GM18520 (cell line): Measurements from ENCODE around the gene TRIM24.
"Not testable (repeated sequence)": the region's sequence is repeated elsewhere in the genome, so short reads cannot be mapped to it uniquely, and the experiment has no call there.

ENCODE experiments used
- ATAC-seq: cut with Tn5 transposase; IDR thresholded peaks from one replicate; pipeline ENCODE4 v1.9.1; 2021; ENCODE audit not compliant: unreplicated experiment

TRIM24 gene

DNA sequence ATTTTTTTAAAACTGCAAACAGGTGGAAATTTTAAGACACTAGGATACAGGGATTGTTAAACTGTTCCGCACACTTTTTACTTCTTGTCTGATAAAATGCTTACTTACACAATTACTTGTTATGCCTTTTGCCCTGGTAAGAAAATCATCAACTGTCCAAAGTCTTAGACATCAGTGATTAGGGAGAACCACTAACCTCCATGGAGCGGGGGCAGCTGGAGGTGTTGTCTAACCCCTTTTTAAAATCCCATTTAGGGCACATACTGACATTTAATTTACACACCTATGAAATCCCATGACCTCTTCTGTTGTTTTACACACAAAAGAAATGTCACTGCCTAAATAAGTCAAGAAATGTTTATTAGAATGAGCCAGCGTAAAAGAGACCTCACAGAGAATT lies 65.7 kb downstream of the TRIM24 start:
- ATAC-seq = no peak

- no peak for ATAC-seq
Measured at GRCh38 chr7:138527746-138528223, 67.7 kb downstream of the TRIM24 start.

GRCh38 chr7:138536833-138537232 lies 76.8 kb downstream of the TRIM24 start:
- ATAC-seq = not testable (repeated sequence)

DNA sequence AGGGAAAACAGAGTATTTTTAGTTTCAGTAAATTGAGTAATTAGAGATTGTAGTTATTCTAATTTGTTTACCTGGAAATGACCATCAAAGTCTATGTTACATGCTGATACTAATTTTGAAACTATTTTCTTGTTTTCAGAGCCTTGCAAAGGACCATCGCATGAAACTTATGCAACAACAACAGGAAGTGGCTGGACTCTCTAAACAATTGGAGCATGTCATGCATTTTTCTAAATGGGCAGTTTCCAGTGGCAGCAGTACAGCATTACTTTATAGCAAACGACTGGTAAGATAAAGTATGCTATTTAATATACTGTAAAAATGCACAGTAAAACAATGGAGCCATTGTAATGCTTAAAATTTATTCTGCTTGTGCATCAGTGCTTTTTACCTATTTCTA lies 78.5 kb downstream of the TRIM24 start:
- no peak for ATAC-seq

DNA sequence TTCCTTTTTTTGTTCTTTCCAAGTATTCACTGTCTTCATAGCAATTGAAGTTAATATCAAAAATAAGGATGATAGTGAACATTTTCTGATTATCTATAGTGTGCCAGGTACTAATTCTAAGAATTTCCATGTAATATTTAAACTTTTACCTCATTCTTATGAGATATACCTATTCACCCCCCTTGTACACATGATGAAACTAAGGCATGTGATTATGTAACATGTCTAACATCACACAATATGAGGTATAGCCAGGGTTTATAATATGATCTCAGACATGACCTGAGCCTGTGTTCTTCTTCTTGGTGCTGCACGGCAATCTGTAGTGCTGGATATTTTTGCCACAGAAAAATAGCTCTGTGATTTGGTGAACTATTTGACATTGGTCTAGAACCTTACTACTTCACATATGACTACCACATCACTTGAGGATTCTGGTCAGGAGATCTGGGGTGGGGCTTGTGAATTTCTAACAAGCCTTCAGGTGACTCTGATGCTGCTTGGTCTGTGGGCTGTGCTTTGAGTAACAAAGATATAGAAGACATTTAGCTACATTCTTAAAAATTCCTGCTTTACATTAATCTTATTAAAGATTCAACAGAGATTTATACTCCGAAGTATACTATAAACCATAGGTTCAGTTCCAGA lies 79.1 kb downstream of the TRIM24 start:
- ATAC-seq = no peak

DNA sequence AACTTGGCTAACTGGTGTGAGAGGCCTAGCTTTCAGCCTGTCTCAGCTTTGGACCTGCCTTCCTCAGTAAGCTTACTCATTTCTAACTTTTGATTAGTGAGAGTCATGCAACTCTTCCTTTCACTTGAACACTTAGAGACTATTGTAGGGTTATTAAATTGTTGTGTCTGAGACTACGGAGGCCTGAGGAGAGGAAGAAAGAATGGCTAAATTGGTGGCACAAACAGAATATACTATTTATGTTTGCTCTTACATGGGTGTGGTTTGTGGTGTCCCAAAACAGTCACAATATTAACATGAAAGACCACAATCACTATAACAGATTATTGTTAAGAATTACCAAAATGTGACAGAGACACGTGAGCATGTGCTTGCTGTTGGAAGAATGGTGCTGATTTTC lies 82.1 kb downstream of the TRIM24 start:
- peak; percentile 89 for ATAC-seq

DNA sequence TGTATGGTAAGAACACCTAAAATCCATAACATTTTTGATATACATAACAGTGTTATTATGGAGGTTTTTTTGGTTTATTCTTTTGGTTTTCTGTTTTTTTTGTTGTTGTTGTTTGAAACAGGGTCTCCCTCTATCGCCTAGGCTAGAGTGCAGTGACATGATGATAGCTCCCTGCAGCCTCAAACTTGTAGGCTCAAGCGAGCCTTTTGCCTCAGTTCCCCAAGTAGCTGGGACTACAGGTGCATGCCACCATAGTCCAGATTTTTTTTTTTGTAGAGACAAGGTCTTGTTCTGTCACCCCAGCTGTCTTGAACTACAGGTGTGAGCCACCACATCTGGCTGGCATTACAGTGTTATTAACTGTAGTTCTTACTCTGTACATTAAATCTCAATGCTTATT lies 83.7 kb downstream of the TRIM24 start:
- ATAC-seq = no peak

GRCh38 chr7:138545123-138545522 lies 85.1 kb downstream of the TRIM24 start:
- no peak for ATAC-seq

DNA sequence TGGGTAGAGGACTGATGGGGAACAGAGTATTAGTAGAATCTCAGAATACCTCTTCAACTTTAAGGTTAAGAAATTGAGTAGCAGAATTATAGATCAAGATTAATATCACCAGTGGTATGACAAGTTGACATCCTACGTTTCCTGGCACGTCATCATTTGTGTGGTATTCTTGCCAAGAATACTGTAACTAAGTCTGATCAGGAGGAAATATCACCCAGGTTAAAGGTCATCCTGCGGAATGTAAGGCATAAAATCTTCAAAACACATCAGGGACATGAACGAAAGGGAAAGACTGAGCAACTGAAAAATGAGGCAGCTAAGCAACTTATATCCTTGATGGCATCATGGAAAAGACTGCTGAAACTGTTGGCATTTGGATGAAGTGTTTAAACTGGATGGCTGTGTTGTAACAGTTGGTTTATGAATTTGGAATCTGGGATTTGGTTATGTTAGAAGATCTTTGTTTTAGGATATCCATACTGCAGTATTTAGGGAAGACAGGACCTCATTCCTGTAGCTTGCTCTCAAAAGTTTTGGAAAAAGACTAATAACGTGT lies 86.1 kb downstream of the TRIM24 start:
- ATAC-seq = no peak

DNA sequence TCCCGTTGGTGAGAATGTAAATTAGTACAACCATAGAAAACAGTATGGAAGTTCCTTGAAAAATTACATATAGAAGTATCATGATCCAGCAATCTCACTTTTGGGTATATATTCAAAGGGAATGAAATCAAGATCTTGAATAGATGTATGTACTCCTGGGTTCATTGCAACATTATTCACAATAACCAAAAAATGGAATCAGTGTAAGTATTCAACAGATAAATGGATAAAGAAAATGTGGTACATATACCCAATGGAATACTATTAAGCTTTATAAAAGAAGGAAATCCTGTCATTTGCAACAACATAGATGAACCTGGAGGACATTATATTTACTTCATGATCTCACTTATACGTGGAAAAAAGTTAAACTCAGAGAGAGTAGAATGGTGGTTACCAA lies 86.8 kb downstream of the TRIM24 start:
- ATAC-seq = no peak

GRCh38 chr7:138549082-138549481 lies 89.0 kb downstream of the TRIM24 start:
- no peak for ATAC-seq

DNA sequence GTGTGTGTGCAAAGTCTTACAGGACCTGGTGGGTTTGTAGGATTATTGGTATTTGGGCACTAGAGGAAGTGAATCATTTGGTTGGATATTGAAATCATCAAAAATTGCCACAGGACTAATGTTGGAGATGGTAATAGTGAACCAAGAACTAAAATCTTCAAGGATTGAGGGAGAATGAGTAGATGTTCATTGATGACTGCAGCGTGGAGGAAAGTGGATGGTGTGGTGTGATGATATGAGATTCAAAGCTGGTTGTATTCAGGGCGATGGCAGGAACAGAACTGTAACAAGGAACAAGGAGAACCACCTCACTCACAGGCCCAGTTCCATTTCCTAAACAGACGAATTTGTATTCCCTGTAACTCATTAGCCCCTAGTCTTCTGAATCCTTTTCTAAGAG lies 90.3 kb downstream of the TRIM24 start:
- no peak for ATAC-seq

GRCh38 chr7:138551102-138551501 lies 91.0 kb downstream of the TRIM24 start:
- ATAC-seq = no peak

GRCh38 chr7:138553805-138554204 lies 93.7 kb downstream of the TRIM24 start:
- no peak for ATAC-seq

- no peak for ATAC-seq
Measured at GRCh38 chr7:138554674-138555073, 94.6 kb downstream of the TRIM24 start.

DNA sequence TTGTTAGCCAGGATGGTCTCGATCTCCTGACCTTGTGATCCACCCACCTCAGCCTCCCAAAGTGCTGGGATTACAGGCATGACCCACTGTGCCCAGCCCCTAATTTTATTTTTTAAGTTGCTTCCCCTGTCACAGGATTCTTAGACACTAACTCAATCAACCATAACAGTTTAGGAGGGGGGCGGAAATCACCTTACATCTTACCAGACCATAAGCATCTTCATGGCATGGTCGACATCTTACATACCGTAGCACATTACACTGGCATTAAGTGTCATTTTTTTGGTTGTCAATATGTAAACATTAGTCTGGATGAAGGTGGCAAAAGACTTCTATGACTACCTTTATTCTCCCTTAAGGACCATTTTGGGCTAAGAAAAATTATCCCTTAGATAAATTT lies 95.6 kb downstream of the TRIM24 start:
- no peak for ATAC-seq

DNA sequence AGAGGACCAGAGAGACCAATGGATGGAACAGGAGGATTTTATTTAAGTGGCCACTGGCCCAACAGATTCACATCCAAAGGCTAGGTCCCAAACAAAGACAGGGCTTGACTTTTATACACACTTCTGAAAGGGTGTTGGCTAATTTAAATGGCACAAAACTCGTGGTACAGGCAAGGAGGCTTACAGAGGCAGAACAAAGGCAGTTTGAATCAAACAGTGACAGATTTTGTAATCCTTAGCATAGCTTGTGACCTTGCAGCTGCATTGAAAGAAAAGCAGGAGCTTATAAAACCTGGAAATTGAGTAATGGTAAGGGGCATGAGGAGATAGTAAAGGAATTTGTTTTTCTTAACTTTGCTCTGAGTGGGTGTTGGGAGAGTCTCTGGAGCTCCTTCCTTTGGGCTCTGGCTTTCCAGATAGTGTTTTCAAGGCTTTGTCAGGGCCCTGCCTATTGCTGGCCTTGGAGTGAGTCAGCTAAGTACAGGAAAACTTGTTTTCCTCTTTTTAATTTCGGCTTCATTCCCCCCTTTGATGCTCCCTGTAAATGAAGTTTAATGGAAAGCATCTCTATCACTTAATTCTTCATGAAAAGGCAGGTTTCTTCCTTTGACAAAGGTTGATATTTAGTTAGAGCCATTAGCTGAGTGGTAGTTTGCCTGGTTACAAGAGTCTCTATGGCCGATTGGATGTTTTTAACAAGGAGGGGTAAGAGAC lies 96.9 kb downstream of the TRIM24 start:
- no peak for ATAC-seq

DNA sequence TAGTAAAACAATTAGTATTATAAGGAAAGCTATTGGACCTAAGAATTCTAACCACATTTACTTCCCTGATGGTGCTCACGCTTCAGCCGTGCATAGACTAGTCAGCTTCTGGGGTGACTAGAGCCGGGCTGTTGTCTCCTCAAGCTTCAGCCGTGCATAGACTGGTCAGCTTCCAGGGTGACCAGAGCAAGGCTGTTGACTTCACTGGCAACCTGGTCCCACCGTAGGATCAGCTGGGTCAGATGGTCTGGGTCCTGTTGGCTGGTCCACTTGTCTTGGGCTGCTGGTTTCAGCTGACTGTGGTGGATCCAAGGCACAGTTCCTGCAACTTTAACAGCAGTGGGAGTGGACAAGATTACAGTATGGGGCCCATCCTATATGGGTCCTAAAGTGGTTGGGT lies 99.4 kb downstream of the TRIM24 start:
- no peak for ATAC-seq

DNA sequence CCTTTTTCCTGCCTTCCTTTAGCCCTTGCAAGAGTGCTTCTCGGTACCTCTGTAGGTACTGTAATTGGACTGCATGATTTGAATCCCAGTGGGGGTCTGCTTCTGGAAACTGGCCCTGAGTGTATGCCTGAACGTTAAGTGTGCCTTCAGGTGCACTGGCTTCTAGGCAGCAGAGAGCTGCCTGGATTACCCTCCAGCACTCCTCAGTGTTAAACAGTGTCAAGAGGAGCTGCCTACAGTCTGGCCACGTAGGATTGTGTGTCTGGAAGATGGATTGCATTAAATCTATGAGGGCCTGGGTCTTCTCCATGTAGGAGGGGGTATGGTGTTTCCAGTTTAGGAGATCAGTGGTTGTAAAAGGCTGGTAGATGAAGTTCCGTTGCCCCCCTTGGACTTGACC lies 103.7 kb downstream of the TRIM24 start:
- no peak for ATAC-seq

DNA sequence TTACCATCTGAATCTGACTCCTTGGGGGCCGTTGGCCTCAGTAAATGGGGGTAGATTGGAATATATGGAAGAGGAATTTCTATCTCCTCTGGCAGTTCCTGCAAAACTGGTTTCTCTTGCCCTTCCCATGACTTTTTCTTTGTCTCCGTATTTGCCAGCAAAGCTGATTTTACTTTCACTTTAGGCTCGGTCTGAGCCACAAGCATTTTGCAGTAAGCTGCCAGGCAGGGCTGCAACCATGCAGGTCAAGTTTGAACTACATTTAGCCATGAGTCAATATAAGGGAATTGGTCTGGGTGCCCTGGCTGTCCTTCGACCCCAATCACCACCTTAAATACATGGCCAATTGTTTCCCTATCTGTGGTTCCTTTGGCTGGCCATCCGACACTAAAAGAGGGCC lies 104.3 kb downstream of the TRIM24 start:
- ATAC-seq = no peak

DNA sequence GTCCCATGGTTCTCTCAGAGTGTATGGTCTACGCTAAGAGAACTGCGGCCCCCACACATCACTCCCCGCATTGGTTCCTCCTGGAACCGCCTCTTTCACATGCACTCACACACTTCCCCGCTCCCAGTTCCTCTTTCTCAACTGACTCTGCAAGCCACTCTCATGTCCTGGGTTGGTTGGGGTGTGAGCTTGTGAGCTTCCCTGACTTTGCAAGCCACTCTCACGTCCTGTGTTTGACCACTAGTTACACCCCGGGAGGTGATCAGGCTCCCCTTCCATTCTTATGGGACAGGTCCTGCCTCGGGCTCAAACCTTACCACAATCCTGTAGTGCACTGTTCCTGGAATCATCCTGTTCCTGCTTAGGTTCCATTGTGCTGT lies 105.0 kb downstream of the TRIM24 start:
- no peak for ATAC-seq

- ATAC-seq = no peak
Measured at GRCh38 chr7:138565451-138566114, 105.5 kb downstream of the TRIM24 start.
